ENCODE results near the gene ATXN1. TPM values are rescaled to one million over a fixed set of nuclear protein-coding genes. Genes with fewer than 3 reads are reported as not detected.
"Not testable (repeated sequence)": the region's sequence is repeated elsewhere in the genome, so short reads cannot be mapped to it uniquely, and the experiment has no call there.

The ATXN1 gene
- total RNA-seq, 1 donor from 2014 or later: 59.8 TPM

- ATAC-seq (ENCODE audit: low read depth) (no peak), DNase-seq (no peak)
- intact Hi-C loops (cut with micrococcal nuclease): no loop called here
- peaks cover 49% of the 10 kb centered on the region for H3K4me1 Mint-ChIP-seq
- no peaks in the 10 kb centered on the region for H3K9me3 Mint-ChIP-seq
- no peaks in the 10 kb centered on the region for H3K27me3 Mint-ChIP-seq
- CTCF ChIA-PET: interaction anchor here (1.4 kb wide), 1 partner anchor 45 kb away, joined by 3 read pairs; no protein-coding TSS in a partner anchor
- TF ChIP-seq CTCF (IDR thresholded peaks at IDR 0.05): no peak
- H3K36me3 Mint-ChIP-seq (ENCODE audit: low read depth): no peaks in the 10 kb centered on the region
- POLR2A ChIA-PET: interaction anchor here (0.5 to 3.6 kb wide), 3 partner anchors 33 to 293 kb away, joined by 3 to 28 read pairs (median 4); partner anchors contain the start of gene ATXN1
- no peak overlapping the region for H3K27ac Mint-ChIP-seq
- no peak overlapping the region for H3K4me3 Mint-ChIP-seq
Measured at GRCh38 chr6:16468991-16469615, 292.2 kb downstream of the ATXN1 start.

GRCh38 chr6:16466800-16467553, 294.3 kb downstream of the ATXN1 start:
- Mint-ChIP-seq H3K36me3 (ENCODE audit: low read depth) (no peaks in the 10 kb centered on the region), H3K4me1 (peaks cover 28% of the 10 kb centered on the region), H3K27ac (no peak overlapping the region), H3K4me3 (no peak overlapping the region), H3K27me3 (no peaks in the 10 kb centered on the region), H3K9me3 (no peaks in the 10 kb centered on the region)
- ATAC-seq (ENCODE audit: low read depth) (no peak), DNase-seq (no peak)
- ChIA-PET CTCF (no interaction called here), POLR2A (no interaction called here)
- intact Hi-C loops (cut with micrococcal nuclease): no loop called here
- no peak for TF ChIP-seq CTCF (IDR thresholded peaks at IDR 0.05)

- Mint-ChIP-seq H3K4me1 (peaks cover 4% of the 10 kb centered on the region), H3K9me3 (no peaks in the 10 kb centered on the region), H3K27me3 (no peaks in the 10 kb centered on the region), H3K4me3 (no peak overlapping the region), H3K27ac (no peak overlapping the region), H3K36me3 (ENCODE audit: low read depth) (no peaks in the 10 kb centered on the region)
- CTCF ChIA-PET: no interaction called here
- ATAC-seq (ENCODE audit: low read depth) (no peak), DNase-seq (no peak)
- TF ChIP-seq CTCF (IDR thresholded peaks at IDR 0.05): no peak
- POLR2A ChIA-PET: no interaction called here
- intact Hi-C loops (cut with micrococcal nuclease): no loop called here
Measured at GRCh38 chr6:16464045-16464444, 297.2 kb downstream of the ATXN1 start.

GRCh38 chr6:16463246-16463645, 298.0 kb downstream of the ATXN1 start:
- intact Hi-C loops (cut with micrococcal nuclease); H3K9me3 Mint-ChIP-seq; ATAC-seq (ENCODE audit: low read depth); H3K4me3 Mint-ChIP-seq; POLR2A ChIA-PET; H3K4me1 Mint-ChIP-seq; H3K27ac Mint-ChIP-seq; DNase-seq; CTCF ChIA-PET; H3K27me3 Mint-ChIP-seq; H3K36me3 Mint-ChIP-seq (ENCODE audit: low read depth): not testable (repeated sequence)

- DNase-seq (no peak), ATAC-seq (ENCODE audit: low read depth) (no peak)
- Mint-ChIP-seq H3K36me3 (ENCODE audit: low read depth) (no peaks in the 10 kb centered on the region), H3K4me1 (no peaks in the 10 kb centered on the region), H3K27ac (no peak overlapping the region), H3K27me3 (no peaks in the 10 kb centered on the region), H3K4me3 (no peak overlapping the region), H3K9me3 (no peaks in the 10 kb centered on the region)
- TF ChIP-seq CTCF (IDR thresholded peaks at IDR 0.05): no peak
- POLR2A ChIA-PET: no interaction called here
- intact Hi-C loops (cut with micrococcal nuclease): no loop called here
- CTCF ChIA-PET: no interaction called here
Measured at GRCh38 chr6:16461491-16461890, 299.8 kb downstream of the ATXN1 start.

- ATAC-seq (ENCODE audit: low read depth); intact Hi-C loops (cut with micrococcal nuclease); H3K9me3 Mint-ChIP-seq; POLR2A ChIA-PET; H3K4me3 Mint-ChIP-seq; CTCF ChIA-PET; H3K36me3 Mint-ChIP-seq (ENCODE audit: low read depth); H3K27ac Mint-ChIP-seq; H3K27me3 Mint-ChIP-seq; H3K4me1 Mint-ChIP-seq; DNase-seq: not testable (repeated sequence)
Measured at GRCh38 chr6:16459472-16459871, 301.8 kb downstream of the ATXN1 start.

All from activated B cell treated with CpG ODN at 0.5 μM for 24 hours (primary cell).